Muscle layer of duodenum (tissue), 2 donors: ENCODE results near the gene NECAB3.
"Not testable (repeated sequence)": the region's sequence is repeated elsewhere in the genome, so short reads cannot be mapped to it uniquely, and the experiment has no call there.

Source experiments
- H3K27ac ChIP-seq: one replicate; pipeline ENCODE4 v1.7.0; 2013; ENCODE audit warnings: mild to moderate bottlenecking, low read length
- H3K27me3 ChIP-seq: one replicate; pipeline ENCODE4 v1.7.0; 2013; ENCODE audit warnings: low read depth, mild to moderate bottlenecking, control low read depth, low read length
- H3K36me3 ChIP-seq, 2 donors: one replicate each; pipeline ENCODE4 v1.7.0; 2013; ENCODE audit warnings: low read length in 2 of 2, control low read depth in 1 of 2, mild to moderate bottlenecking in 1 of 2; ENCODE audit not compliant: insufficient read depth in 2 of 2, control insufficient read depth in 1 of 2
- H3K4me1 ChIP-seq, 2 donors: one replicate each; pipeline ENCODE4 v1.7.0; 2013; ENCODE audit warnings: low read length in 2 of 2, mild to moderate bottlenecking in 2 of 2, control low read depth in 1 of 2, moderate library complexity in 1 of 2; ENCODE audit not compliant: insufficient read depth in 2 of 2, control insufficient read depth in 1 of 2
- H3K4me3 ChIP-seq, 2 donors: one replicate each; pipeline ENCODE4 v1.7.0; 2013; ENCODE audit warnings: low read length in 2 of 2, low read depth in 1 of 2, mild to moderate bottlenecking in 1 of 2
- H3K9me3 ChIP-seq, 2 donors: one replicate each; pipeline ENCODE4 v1.7.0; 2013; ENCODE audit warnings: low read length in 2 of 2, control low read depth in 1 of 2, mild to moderate bottlenecking in 1 of 2; ENCODE audit not compliant: control insufficient read depth in 1 of 2
- donor health status: healthy.

The NECAB3 gene

GRCh38 chr20:33707668-33708067 lies 33.4 kb upstream of the NECAB3 start:
- no peak overlapping the region for H3K4me3 ChIP-seq
- no peak overlapping the region for H3K27ac ChIP-seq
- no peaks in the 10 kb centered on the region for H3K9me3 ChIP-seq
- no peaks in the 10 kb centered on the region for H3K27me3 ChIP-seq
- H3K36me3 ChIP-seq: peaks cover 26 to 36% of the 10 kb centered on the region in 2 donors
- H3K4me1 ChIP-seq: peaks cover 0 to 5% of the 10 kb centered on the region in 2 donors

DNA sequence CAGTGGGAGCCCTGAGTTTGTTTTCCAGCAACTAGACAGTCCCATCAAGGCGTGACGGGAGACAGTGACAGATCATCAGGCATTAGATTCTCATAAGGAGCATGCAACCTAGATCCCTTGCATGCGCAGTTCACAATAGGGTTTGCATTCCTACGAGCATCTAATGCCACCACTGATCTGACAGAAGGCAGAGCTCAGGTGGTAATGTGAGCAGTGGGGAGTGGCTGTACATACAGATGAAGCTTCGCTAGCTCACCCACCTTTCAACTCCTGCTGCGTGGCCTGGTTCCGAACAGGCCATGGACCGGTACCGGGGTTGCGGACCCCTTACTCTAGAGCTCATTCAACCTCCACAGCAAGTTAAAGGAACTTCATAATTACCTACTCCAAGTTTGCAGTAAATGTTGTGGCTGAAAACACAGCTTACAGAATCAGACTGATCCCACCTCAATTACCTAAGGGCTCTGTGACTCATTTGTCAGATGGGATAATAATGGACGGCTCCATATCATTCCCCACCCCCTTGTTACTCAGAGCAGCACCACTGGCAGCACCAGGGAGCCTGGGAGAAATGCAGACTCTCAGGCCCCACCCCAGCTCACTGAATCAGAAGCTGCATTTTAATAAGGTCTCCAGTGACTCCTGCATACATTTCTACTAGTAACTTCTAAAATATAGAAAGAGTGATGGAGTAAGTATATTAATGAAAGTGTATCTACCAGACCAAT lies 30.1 kb upstream of the NECAB3 start:
- peaks cover 0 to 5% of the 10 kb centered on the region in 2 donors for H3K4me1 ChIP-seq
- peaks cover 9 to 14% of the 10 kb centered on the region in 2 donors for H3K36me3 ChIP-seq
- H3K4me3 ChIP-seq: no peak overlapping the region
- no peak overlapping the region for H3K27ac ChIP-seq
- no peaks in the 10 kb centered on the region for H3K9me3 ChIP-seq
- H3K27me3 ChIP-seq: no peaks in the 10 kb centered on the region

DNA sequence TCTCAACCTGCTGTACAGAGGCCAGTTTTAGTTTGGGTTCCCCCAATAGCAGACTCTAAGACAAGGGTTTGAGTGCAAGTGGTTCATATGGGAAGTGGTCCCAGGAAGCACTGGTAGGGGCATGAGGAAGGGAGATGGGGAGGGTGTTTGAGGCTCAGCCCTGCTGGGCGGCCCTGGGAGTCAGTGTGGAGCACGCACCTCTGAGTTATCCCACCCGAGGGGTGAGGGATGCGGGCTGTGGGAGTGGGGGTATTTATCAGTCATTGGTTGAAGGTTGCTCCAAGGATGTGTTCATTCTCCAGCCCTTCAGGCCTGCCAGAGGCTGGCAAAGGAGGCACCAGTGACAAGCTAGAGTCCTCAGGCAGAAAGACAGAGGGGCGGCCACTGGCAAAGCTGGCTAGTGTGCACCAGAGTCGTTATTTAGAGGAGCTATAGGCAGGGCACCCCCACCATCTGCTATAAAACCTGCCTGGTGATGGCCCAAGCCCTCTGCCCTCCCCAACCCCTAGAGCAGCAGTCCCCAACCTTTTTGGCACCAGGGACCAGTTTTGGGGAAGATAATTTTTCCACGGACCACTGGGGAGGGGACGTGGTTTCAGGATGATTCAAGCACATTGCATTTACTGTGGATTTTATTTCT lies 29.4 kb upstream of the NECAB3 start:
- H3K4me3 ChIP-seq: no peak overlapping the region
- H3K9me3 ChIP-seq: no peaks in the 10 kb centered on the region
- H3K4me1 ChIP-seq: peaks cover 0 to 5% of the 10 kb centered on the region in 2 donors
- H3K27ac ChIP-seq: no peak overlapping the region
- no peaks in the 10 kb centered on the region for H3K27me3 ChIP-seq
- H3K36me3 ChIP-seq: peaks cover 9 to 14% of the 10 kb centered on the region in 2 donors

- Histone ChIP-seq H3K27ac (no peak overlapping the region), H3K27me3 (no peaks in the 10 kb centered on the region), H3K36me3 (peaks cover 9 to 14% of the 10 kb centered on the region in 2 donors)
Measured at GRCh38 chr20:33702861-33703260, 28.6 kb upstream of the NECAB3 start.

DNA sequence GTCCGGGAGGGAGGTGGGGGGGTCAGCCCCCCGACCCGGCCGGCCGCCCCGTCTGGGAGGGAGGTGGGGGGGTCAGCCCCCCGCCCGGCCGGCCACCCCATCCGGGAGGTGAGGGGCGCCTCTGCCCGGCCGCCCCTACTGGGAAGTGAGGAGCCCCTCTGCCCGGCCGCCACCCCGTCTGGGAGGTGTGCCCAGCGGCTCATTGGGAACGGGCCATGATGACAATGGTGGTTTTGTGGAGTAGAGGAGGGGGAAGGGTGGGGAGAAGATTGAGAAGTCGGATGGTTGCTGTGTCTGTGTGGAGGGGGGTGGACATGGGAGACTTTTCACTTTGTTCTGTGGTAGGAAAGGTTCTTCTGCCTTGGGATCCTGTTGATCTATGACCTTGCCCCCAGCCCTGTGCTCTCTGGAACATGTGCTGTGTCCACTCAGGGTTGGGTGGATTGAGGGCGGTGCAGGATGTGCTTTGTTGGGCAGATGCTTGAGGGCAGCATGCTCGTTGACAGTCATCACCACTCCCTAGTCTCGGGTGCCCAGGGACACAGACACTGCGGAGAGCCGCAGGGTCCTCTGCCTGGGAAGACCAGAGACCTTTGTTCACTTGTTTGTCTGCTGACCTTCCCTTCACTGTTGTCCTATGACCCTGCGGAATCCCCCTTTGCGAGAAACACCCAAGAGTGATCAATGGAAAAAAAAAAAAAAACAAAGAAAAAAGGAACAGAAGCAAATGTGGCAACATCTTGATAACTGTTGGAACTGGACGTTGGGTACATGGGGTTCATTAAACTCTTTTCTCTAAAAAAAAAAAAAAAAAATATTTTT lies 27.6 kb upstream of the NECAB3 start:
- Histone ChIP-seq H3K27ac (no peak overlapping the region), H3K4me3 (no peak overlapping the region), H3K9me3 (no peaks in the 10 kb centered on the region), H3K36me3 (peaks cover 0 to 5% of the 10 kb centered on the region in 2 donors), H3K27me3 (no peaks in the 10 kb centered on the region), H3K4me1 (peaks cover 0 to 16% of the 10 kb centered on the region in 2 donors)

More at GRCh38 chr20:33702861-33703260, 28.6 kb upstream of the NECAB3 start:
- Histone ChIP-seq H3K4me3 (no peak overlapping the region), H3K4me1 (peaks cover 0 to 5% of the 10 kb centered on the region in 2 donors), H3K9me3 (no peaks in the 10 kb centered on the region)

DNA sequence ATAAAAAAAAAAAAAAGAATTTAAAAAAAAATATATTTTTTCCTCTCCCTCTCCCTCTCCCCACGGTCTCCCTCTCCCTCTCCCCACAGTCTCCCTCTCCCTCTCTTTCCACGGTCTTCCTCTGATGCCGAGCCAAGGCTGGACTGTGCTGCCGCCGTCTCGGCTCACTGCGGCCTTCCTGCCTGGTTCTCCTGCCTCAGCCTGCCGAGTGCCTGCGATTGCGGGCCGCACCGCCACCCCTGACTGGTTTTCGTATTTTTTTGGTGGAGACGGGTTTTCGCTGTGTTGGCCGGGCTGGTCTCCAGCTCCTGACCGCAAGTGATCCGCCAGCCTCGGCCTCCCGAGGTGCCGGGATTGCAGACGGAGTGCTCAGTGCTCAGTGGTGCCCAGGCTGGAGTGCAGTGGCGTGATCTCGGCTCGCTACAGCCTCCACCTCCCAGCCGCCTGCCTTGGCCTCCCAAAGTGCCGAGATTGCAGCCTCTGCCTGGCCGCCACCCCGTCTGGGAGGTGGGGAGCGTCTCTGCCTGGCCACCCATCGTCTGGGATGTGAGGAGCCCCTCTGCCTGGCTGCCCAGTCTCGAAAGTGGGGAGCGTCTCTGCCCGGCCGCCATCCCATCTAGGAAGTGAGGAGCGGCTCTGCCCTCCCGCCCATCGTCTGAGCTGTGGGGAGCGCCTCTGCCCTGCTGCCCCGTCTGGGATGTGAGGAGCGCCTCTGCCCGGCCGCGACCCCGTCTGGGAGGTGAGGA lies 26.6 kb upstream of the NECAB3 start:
- peaks cover 0 to 21% of the 10 kb centered on the region in 2 donors for H3K4me1 ChIP-seq
- H3K9me3 ChIP-seq, H3K27ac ChIP-seq, H3K36me3 ChIP-seq, H3K4me3 ChIP-seq, H3K27me3 ChIP-seq: not testable (repeated sequence)

DNA sequence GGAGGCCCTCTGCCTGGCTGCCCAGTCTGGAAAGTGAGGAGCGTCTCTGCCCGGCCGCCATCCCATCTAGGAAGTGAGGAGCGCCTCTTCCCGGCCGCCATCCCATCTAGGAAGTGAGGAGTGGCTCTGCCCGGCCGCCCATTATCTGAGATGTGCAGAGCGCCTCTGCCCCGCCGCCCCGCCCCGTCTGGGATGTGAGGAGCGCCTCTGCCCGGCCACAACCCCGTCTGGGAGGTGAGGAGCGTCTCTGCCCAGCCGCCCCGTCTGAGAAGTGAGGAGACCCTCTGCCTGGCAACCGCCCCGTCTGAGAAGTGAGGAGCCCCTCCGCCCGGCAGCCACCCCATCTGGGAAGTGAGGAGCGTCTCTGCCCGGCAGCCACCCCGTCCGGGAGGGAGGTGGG lies 24.7 kb upstream of the NECAB3 start:
- H3K27me3 ChIP-seq, H3K27ac ChIP-seq, H3K36me3 ChIP-seq, H3K4me3 ChIP-seq, H3K9me3 ChIP-seq: not testable (repeated sequence)
- H3K4me1 ChIP-seq: peaks cover 0 to 31% of the 10 kb centered on the region in 2 donors

DNA sequence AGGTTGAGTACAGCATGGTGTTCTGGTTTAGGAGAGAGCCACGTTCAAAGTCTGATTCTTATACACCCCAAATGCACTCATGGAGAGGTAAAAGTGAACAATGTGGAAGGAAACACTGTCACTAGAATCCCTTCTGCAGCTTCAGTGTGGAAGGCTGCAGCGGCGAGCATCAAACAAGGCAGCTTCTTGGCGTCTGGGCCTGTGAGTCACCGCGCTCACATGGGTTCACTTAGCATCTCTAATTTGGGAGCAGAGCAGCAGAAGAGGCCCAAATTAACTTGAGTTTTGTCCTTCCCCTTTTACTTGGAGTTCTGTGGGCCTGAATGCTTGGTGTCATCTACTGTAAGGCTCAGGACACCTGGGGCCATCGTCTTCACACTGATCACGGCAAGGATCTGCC lies 22.9 kb upstream of the NECAB3 start:
- Histone ChIP-seq H3K4me1 (peaks cover 0 to 29% of the 10 kb centered on the region in 2 donors), H3K36me3 (no peaks in the 10 kb centered on the region), H3K9me3 (no peaks in the 10 kb centered on the region), H3K27ac (no peak overlapping the region), H3K27me3 (no peaks in the 10 kb centered on the region), H3K4me3 (no peak overlapping the region)

DNA sequence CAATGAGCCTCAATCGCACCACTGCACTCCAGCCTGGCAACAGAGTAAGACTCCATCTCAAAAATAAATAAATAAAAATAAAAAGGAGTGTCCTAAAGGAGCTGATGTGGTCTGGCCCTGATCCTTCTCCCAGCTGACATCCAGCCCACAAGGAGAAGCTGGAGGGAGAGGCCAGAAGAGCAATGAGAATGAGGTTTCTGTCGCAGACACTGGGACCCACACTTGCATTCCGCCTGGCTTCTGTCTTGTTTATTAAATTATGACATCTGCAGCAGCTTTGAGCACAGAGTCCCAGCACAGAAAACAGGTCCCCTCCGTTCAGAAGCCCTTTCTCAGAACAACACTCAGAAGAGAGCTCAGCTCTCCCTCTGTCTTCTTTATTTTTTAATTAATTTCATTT lies 22.2 kb upstream of the NECAB3 start:
- no peak overlapping the region for H3K4me3 ChIP-seq
- no peak overlapping the region for H3K27ac ChIP-seq
- peaks cover 0 to 29% of the 10 kb centered on the region in 2 donors for H3K4me1 ChIP-seq
- no peaks in the 10 kb centered on the region for H3K36me3 ChIP-seq
- H3K9me3 ChIP-seq: no peaks in the 10 kb centered on the region
- H3K27me3 ChIP-seq: no peaks in the 10 kb centered on the region

GRCh38 chr20:33694639-33695012 lies 20.4 kb upstream of the NECAB3 start:
- no peaks in the 10 kb centered on the region for H3K36me3 ChIP-seq
- peaks cover 0 to 29% of the 10 kb centered on the region in 2 donors for H3K4me1 ChIP-seq
- no peaks in the 10 kb centered on the region for H3K9me3 ChIP-seq
- H3K27me3 ChIP-seq: no peaks in the 10 kb centered on the region
- no peak overlapping the region for H3K27ac ChIP-seq
- no peak overlapping the region for H3K4me3 ChIP-seq
